GM12878 (cell line): ENCODE measurements around the gene ENGASE. TPM values are rescaled to one million over a fixed set of nuclear protein-coding genes. Genes with fewer than 3 reads are reported as not detected.

Experiments used
- ATAC-seq: fragments of 200-7000 bp; cut with Tn5 transposase; 3 replicates; pipeline ENCODE4 v1.9.1; 2020; ENCODE audit warnings: mild to moderate bottlenecking, moderate library complexity
- BruUV-seq: library from RNA; stranded (reverse); fragments of 400-500 nt; replicated peaks from 2 replicates; lab custom pipeline; 2021; lab: Mats Ljungman, UMichigan
- CTCF ChIA-PET: fragments of 300-600 bp; sonication (Branson Sonifier 250); formaldehyde crosslinking; extraction: SDS; loops from one replicate; lab custom pipeline; 2021; ENCODE audit warnings: inconsistent platforms; lab: Yijun Ruan, JAX
- POLR2A ChIA-PET: fragments of 350-600 bp; formaldehyde crosslinking; extraction: SDS; loops from one replicate; lab custom pipeline; 2021; ENCODE audit warnings: inconsistent platforms; lab: Charles Lee
- RAD21 ChIA-PET: fragments of 300-600 bp; sonication (Branson Sonifier 250); formaldehyde crosslinking; loops from one replicate; lab custom pipeline; 2023; ENCODE audit warnings: antibody characterized with exemption; ENCODE audit not compliant: unreplicated experiment; lab: Charles Lee
- SMC1A ChIA-PET: fragments of 300-600 bp; sonication (Branson Sonifier 250); formaldehyde crosslinking; loops from one replicate; lab custom pipeline; 2023; ENCODE audit not compliant: unreplicated experiment, uncharacterized antibody; lab: Charles Lee
- DNase-seq: peaks from one replicate; pipeline ENCODE4 v3.0.0-alpha.2; 2011; ENCODE audit warnings: low read depth, low spot score
- FAIRE-seq: peaks from 3 replicates; lab custom pipeline; 2011; peaks lifted over from hg19 to GRCh38; lab: Jason Lieb, UNC
- H2AFZ ChIP-seq: 2 replicates; pipeline ENCODE4 v1.6.0; 2011; ENCODE audit warnings: low read depth, low read length, control low read depth; ENCODE audit not compliant: control insufficient read depth
- H3K27ac ChIP-seq: 2 replicates; pipeline ENCODE4 v1.5.1; 2011; ENCODE audit warnings: control low read depth; ENCODE audit not compliant: control insufficient read depth, insufficient read depth
- H3K27me3 ChIP-seq, 2 experiments: replicated peaks in 1 of 2; 2 replicates each; pipeline versions ENCODE4 v1.6.0 to v1.6.1; 2011; ENCODE audit warnings: low read length in 1 of 2; ENCODE audit not compliant: control insufficient read depth in 2 of 2, insufficient read depth in 2 of 2
- H3K36me3 ChIP-seq, 2 experiments: 2 replicates each; pipeline ENCODE4 v1.5.1; 2011; ENCODE audit warnings: low read length in 1 of 2; ENCODE audit not compliant: control insufficient read depth in 2 of 2, insufficient read depth in 2 of 2
- H3K4me1 ChIP-seq: 2 replicates; pipeline ENCODE4 v1.6.1; 2011; ENCODE audit warnings: mild to moderate bottlenecking, low read length, moderate library complexity, mixed read lengths; ENCODE audit not compliant: control insufficient read depth, insufficient read depth
- H3K4me2 ChIP-seq: 2 replicates; pipeline ENCODE4 v1.6.0; 2011; ENCODE audit warnings: control low read depth; ENCODE audit not compliant: control insufficient read depth, insufficient read depth
- H3K4me3 ChIP-seq: fragments of 200-600 bp; sonication (generic); 2 replicates; pipeline ENCODE4 v1.5.1; 2016
- H3K79me2 ChIP-seq: 2 replicates; pipeline ENCODE4 v1.6.0; 2011; ENCODE audit warnings: low read length; ENCODE audit not compliant: control insufficient read depth, insufficient read depth
- H3K9ac ChIP-seq: 2 replicates; pipeline ENCODE4 v1.8.0; 2011; ENCODE audit warnings: low read length, control low read depth, mixed read lengths; ENCODE audit not compliant: control insufficient read depth, insufficient read depth
- H3K9me3 ChIP-seq: replicated peaks from 3 replicates; pipeline ENCODE4 v1.5.1; 2011; ENCODE audit warnings: mild to moderate bottlenecking, low read length; ENCODE audit not compliant: control insufficient read depth, insufficient read depth
- H4K20me1 ChIP-seq: 2 replicates; pipeline ENCODE4 v1.6.0; 2011; ENCODE audit not compliant: control insufficient read depth, insufficient read depth
- ASH2L ChIP-seq: fragments of 300-600, 200-600 bp; sonication (generic); IDR thresholded peaks from 2 replicates; pipeline ENCODE4 v1.6.1; 2017; ENCODE audit warnings: low read depth, mild to moderate bottlenecking, borderline replicate concordance
- BMI1 ChIP-seq: fragments of 450-650 bp; IDR thresholded peaks from 2 replicates; pipeline ENCODE4 v1.6.1; 2016; ENCODE audit warnings: mild to moderate bottlenecking, moderate library complexity, borderline replicate concordance
- CHD2 ChIP-seq: IDR thresholded peaks from 2 replicates; pipeline ENCODE4 v1.6.1; 2011; ENCODE audit warnings: low read depth, low read length, improper control_type of control experiment, borderline replicate concordance
- EED ChIP-seq: sonication (generic); IDR thresholded peaks from 2 replicates; pipeline ENCODE4 v1.6.1; 2016; ENCODE audit warnings: antibody characterized with exemption, low read depth
- MTA3 ChIP-seq: IDR thresholded peaks from 2 replicates; pipeline ENCODE4 v1.6.1; 2012; ENCODE audit warnings: low read length, inconsistent platforms, borderline replicate concordance
- NBN ChIP-seq: fragments of 450-650 bp; IDR thresholded peaks from 2 replicates; pipeline ENCODE4 v1.6.1; 2016
- PAX5 ChIP-seq: IDR thresholded peaks from 2 replicates; pipeline ENCODE4 v1.6.1; 2011; ENCODE audit warnings: low read depth, low read length, borderline replicate concordance
- RELA ChIP-seq: fragments of 450-650 bp; IDR thresholded peaks from 2 replicates; pipeline ENCODE4 v1.8.0; 2014; ENCODE audit warnings: borderline replicate concordance; ENCODE audit not compliant: partially characterized antibody
- USF2 ChIP-seq: IDR thresholded peaks from 2 replicates; pipeline ENCODE4 v1.6.1; 2011; ENCODE audit warnings: low read depth, low read length, improper control_type of control experiment, borderline replicate concordance
- ZNF274 ChIP-seq: IDR thresholded peaks from one replicate; pipeline ENCODE4 v1.8.0; 2011; ENCODE audit not compliant: insufficient read length, insufficient read depth
- ZNF384 ChIP-seq: IDR thresholded peaks from 2 replicates; pipeline ENCODE4 v1.6.1; 2012; ENCODE audit warnings: low read depth, mild to moderate bottlenecking, low read length, improper control_type of control experiment, borderline replicate concordance
- WGBS: methylation state at CpG from one replicate; pipeline ENCODE4 v1.1.6; 2016; ENCODE audit warnings: low lambda C conversion rate; ENCODE audit not compliant: insufficient replicate concordance, insufficient coverage; ENCODE audit errors: missing lambda C conversion rate; 5-methylcytosine and 5-hydroxymethylcytosine counted together
- in situ Hi-C: fragments of 300-500 bp; cut with MboI; formaldehyde crosslinking; loops from 9 replicates; pipeline ENCODE4 v1.14.3; 2018; ENCODE audit warnings: mixed read lengths
- intact Hi-C: fragments of 100-400 bp; cut with micrococcal nuclease; formaldehyde crosslinking; loops from one replicate; pipeline ENCODE4 v1.14.2; 2022; ENCODE audit not compliant: unreplicated experiment
- polyA plus RNA-seq, 11 experiments: library from polyadenylated mRNA; depleted of rRNA in 4 of 11; unstranded in 6 of 11; stranded (reverse) in 5 of 11; fragments of >200 nt; fragmentation: Nextera tagmentation in 4 of 11; fragmentation: Illumina TruSeq in 1 of 11; extraction: Ambion mirVana in 4 of 11; extraction: Trizol in 1 of 11; gene quantifications; 1 replicate in 1 of 11; 2 replicates in 10 of 11; pipeline versions ENCODE4 v1.2.1 to v1.2.3, GENCODE V29; 2011 to 2016; ENCODE audit warnings: inconsistent platforms in 2 of 11, missing spikeins in 2 of 11, low read depth in 1 of 11
- total RNA-seq, 4 experiments: library from RNA; depleted of rRNA in 3 of 4; stranded (reverse); fragments of >200 nt in 3 of 4; fragmentation: Illumina TruSeq in 1 of 4; extraction: Trizol in 1 of 4; gene quantifications; 2 replicates each; pipeline versions ENCODE4 v1.2.1 to v1.2.3, GENCODE V29; 2013 to 2021
- TF ChIP-seq, protein P1 (sequence below): fragments of 450-650 bp; IDR thresholded peaks from 2 replicates; pipeline ENCODE4 v1.6.1; 2016; ENCODE audit warnings: mild to moderate bottlenecking, moderate library complexity, borderline replicate concordance
- TF ChIP-seq, protein P2 (sequence below): fragments of 450-650 bp; IDR thresholded peaks from 2 replicates; pipeline ENCODE4 v1.6.1; 2017; ENCODE audit warnings: mild to moderate bottlenecking
- TF ChIP-seq, protein P3 (sequence below): IDR thresholded peaks from 2 replicates; pipeline ENCODE4 v1.6.1; 2011; ENCODE audit warnings: mild to moderate bottlenecking, low read depth, low read length, moderate library complexity; ENCODE audit not compliant: insufficient replicate concordance

ENGASE gene
- total and polyA plus RNA-seq, 10 of the 15 experiments (the other 5 are each of a cell fraction or from before 2014, with no cell fraction given) = 0.18 to 28.9 (median 10.5) TPM

DNA sequence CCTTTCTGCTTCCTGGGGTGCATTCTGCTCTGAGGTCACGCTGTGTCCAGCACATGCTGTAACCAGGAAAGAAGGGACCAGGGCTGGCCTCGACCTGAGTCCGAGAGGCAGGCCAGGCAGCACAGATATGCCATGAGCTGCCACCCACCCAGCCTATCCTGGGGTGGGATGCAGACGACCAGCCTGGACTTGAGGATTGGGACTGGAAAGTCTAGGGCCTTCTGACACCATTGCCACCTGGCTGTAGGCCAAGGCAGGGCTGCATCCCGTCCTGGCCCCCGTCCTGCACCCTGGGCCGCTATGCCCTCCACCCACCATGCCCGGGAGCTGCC is 14.3 kb downstream of the ENGASE start (continued):
- TF ChIP-seq, protein P1, sequence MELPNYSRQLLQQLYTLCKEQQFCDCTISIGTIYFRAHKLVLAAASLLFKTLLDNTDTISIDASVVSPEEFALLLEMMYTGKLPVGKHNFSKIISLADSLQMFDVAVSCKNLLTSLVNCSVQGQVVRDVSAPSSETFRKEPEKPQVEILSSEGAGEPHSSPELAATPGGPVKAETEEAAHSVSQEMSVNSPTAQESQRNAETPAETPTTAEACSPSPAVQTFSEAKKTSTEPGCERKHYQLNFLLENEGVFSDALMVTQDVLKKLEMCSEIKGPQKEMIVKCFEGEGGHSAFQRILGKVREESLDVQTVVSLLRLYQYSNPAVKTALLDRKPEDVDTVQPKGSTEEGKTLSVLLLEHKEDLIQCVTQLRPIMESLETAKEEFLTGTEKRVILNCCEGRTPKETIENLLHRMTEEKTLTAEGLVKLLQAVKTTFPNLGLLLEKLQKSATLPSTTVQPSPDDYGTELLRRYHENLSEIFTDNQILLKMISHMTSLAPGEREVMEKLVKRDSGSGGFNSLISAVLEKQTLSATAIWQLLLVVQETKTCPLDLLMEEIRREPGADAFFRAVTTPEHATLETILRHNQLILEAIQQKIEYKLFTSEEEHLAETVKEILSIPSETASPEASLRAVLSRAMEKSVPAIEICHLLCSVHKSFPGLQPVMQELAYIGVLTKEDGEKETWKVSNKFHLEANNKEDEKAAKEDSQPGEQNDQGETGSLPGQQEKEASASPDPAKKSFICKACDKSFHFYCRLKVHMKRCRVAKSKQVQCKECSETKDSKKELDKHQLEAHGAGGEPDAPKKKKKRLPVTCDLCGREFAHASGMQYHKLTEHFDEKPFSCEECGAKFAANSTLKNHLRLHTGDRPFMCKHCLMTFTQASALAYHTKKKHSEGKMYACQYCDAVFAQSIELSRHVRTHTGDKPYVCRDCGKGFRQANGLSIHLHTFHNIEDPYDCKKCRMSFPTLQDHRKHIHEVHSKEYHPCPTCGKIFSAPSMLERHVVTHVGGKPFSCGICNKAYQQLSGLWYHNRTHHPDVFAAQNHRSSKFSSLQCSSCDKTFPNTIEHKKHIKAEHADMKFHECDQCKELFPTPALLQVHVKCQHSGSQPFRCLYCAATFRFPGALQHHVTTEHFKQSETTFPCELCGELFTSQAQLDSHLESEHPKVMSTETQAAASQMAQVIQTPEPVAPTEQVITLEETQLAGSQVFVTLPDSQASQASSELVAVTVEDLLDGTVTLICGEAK = no peak
- TF ChIP-seq, protein P2, sequence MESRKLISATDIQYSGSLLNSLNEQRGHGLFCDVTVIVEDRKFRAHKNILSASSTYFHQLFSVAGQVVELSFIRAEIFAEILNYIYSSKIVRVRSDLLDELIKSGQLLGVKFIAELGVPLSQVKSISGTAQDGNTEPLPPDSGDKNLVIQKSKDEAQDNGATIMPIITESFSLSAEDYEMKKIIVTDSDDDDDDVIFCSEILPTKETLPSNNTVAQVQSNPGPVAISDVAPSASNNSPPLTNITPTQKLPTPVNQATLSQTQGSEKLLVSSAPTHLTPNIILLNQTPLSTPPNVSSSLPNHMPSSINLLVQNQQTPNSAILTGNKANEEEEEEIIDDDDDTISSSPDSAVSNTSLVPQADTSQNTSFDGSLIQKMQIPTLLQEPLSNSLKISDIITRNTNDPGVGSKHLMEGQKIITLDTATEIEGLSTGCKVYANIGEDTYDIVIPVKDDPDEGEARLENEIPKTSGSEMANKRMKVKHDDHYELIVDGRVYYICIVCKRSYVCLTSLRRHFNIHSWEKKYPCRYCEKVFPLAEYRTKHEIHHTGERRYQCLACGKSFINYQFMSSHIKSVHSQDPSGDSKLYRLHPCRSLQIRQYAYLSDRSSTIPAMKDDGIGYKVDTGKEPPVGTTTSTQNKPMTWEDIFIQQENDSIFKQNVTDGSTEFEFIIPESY = no peak
- TF ChIP-seq ASH2L (no peak), RELA (no peak)
- TF ChIP-seq, all 136 proteins: peak for 0

GRCh38 chr17:79089720-79090442 is 15.3 kb downstream of the ENGASE start:
- ChIA-PET RAD21 (interaction anchor here (1.0 to 5.5 kb wide), 2 partner anchors 298 to 303 kb away, joined by 3 to 41 read pairs; no protein-coding TSS in a partner anchor), CTCF (interaction anchor here (1.2 to 3.6 kb wide), 2 partner anchors 25 to 302 kb away, joined by 4 to 59 read pairs; no protein-coding TSS in a partner anchor), SMC1A (no interaction called here), POLR2A (no interaction called here)
- H3K4me3 ChIP-seq = no peak overlapping the region
- no peak overlapping the region for H3K27ac ChIP-seq
- WGBS = 81% methylated on average over 20 of the region's 31 CpGs
- H3K4me1 ChIP-seq = no peaks in the 10 kb centered on the region
- no peak overlapping the region for H3K4me2 ChIP-seq
- no peak overlapping the region for H3K9ac ChIP-seq
- no peak for DNase-seq
- no TSS peak for BruUV-seq
- H2AFZ ChIP-seq = no peak overlapping the region
- H3K79me2 ChIP-seq = no peaks in the 10 kb centered on the region
- in situ Hi-C loops = no loop called here
- no peaks in the 10 kb centered on the region for H3K27me3 ChIP-seq
- FAIRE-seq = no peak
- no peak for ATAC-seq
- intact Hi-C loops = no loop called here
- H4K20me1 ChIP-seq = no peaks in the 10 kb centered on the region
- no peaks in the 10 kb centered on the region for H3K9me3 ChIP-seq
- H3K36me3 ChIP-seq = peaks cover 0 to 4% of the 10 kb centered on the region in 2 experiments; a peak in 2 of 4 replicates
- TF ChIP-seq CHD2 (no peak), EED (no peak), PAX5 (no peak), ZNF384 (no peak), NBN (no peak), MTA3 (no peak), ZNF274 (no peak), USF2 (no peak), BMI1 (no peak)
- TF ChIP-seq, protein P3, sequence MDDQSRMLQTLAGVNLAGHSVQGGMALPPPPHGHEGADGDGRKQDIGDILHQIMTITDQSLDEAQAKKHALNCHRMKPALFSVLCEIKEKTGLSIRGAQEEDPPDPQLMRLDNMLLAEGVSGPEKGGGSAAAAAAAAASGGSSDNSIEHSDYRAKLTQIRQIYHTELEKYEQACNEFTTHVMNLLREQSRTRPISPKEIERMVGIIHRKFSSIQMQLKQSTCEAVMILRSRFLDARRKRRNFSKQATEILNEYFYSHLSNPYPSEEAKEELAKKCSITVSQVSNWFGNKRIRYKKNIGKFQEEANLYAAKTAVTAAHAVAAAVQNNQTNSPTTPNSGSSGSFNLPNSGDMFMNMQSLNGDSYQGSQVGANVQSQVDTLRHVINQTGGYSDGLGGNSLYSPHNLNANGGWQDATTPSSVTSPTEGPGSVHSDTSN = no peak
